Measurements from ENCODE around the gene TRIOBP. TPM values are rescaled to one million over a fixed set of nuclear protein-coding genes. Genes with fewer than 3 reads are reported as not detected.

The TRIOBP gene
- total and polyA plus RNA-seq, 2 of the 4 experiments (the other 2 are of a cell fraction) = 46.4 to 69.8 TPM

DNA sequence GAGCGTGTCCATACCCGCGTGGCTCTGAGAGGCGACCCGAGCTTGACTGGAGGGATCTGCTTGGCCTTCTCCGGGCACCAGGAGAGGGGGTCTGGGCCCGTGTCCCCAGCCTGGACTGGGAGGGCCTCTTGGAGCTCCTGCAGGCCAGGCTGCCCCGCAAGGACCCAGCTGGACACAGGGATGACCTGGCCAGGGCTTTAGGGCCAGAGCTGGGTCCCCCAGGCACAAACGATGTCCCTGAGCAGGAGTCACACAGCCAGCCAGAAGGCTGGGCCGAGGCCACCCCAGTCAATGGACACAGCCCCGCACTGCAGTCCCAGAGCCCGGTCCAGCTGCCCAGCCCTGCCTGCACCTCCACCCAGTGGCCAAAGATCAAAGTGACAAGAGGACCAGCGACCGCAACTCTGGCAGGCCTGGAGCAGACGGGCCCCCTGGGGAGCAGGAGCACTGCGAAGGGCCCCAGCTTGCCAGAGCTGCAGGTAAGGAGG, 38.2 kb downstream of the TRIOBP start:
- no peak overlapping the region for H2BK15ac ChIP-seq (ENCODE audit: low read depth, low read length)
- ChIA-PET CTCF (interaction anchor here (0.7 kb wide), 1 partner anchor 39 kb away, joined by 3 read pairs; no protein-coding TSS in a partner anchor), POLR2A (ENCODE audit: unreplicated experiment) (no interaction called here)
- no peaks in the 10 kb centered on the region for H4K20me1 ChIP-seq (ENCODE audit: insufficient read depth, low read length)
- peaks cover 11% of the 10 kb centered on the region for H3K4me1 ChIP-seq (ENCODE audit: control insufficient read depth, insufficient read depth, low read length)
- in situ Hi-C loops (cut with MboI; ENCODE audit: low sequenced_read_pairs) (no loop called here), dilution Hi-C loops (cut with HindIII; ENCODE audit: low sequenced_read_pairs, unreplicated experiment) (no loop called here), intact Hi-C loops (cut with micrococcal nuclease) (loop anchor here (5.0 kb wide), 1 partner anchor 93 kb away; no protein-coding TSS in a partner anchor)
- H2BK5ac ChIP-seq (ENCODE audit: low read depth, low read length, poor library complexity, severe bottlenecking) = no peak overlapping the region
- no peaks in the 10 kb centered on the region for H3K36me3 ChIP-seq (ENCODE audit: control insufficient read depth, insufficient read depth, low read length)
- H4K91ac ChIP-seq (ENCODE audit: insufficient read depth, low read depth, low read length) = no peak overlapping the region
- H3K4me2 ChIP-seq (ENCODE audit: low read depth, low read length) = no peak overlapping the region
- H3K56ac ChIP-seq (ENCODE audit: extremely low read depth, insufficient read depth, low read length) = no peak overlapping the region
- no peak overlapping the region for H4K5ac ChIP-seq (ENCODE audit: low read depth, low read length)
- no peak overlapping the region for H2AK9ac ChIP-seq (replicated peaks; ENCODE audit: low read depth, low read length, poor library complexity)
- no peak overlapping the region for H3K9ac ChIP-seq (ENCODE audit: low read depth, low read length)
- H3K27me3 ChIP-seq (ENCODE audit: control insufficient read depth, insufficient read depth, low read length) = no peaks in the 10 kb centered on the region
- H3K23ac ChIP-seq (ENCODE audit: low read depth, low read length) = no peak overlapping the region
- BruUV-seq (replicated peaks) = no TSS peak
- no peak overlapping the region for H4K8ac ChIP-seq (ENCODE audit: low read depth in 2 of 2, low read length in 2 of 2)
- H2AK5ac ChIP-seq (ENCODE audit: low read depth, low read length) = peak overlapping the region; percentile 26; the same call in 1 of the 2 replicates
- ATAC-seq (ENCODE audit: low read depth) = peak; percentile 60
- H3K27ac ChIP-seq (ENCODE audit: insufficient read depth, low read length) = no peak overlapping the region
- no peaks in the 10 kb centered on the region for H3K9me3 ChIP-seq (ENCODE audit: control insufficient read depth, insufficient read depth, low read length)
- no peaks in the 10 kb centered on the region for H3K79me1 ChIP-seq (ENCODE audit: low read depth in 1 of 2, low read length in 2 of 2)
- H2BK120ac ChIP-seq (ENCODE audit: low read depth, low read length) = no peak overlapping the region
- H3K4me3 ChIP-seq (ENCODE audit: insufficient read depth, low read depth, low read length) = no peak overlapping the region
- H3K9me1 ChIP-seq (ENCODE audit: insufficient read depth, low read length) = peaks cover 12% of the 10 kb centered on the region
- H2BK20ac ChIP-seq (ENCODE audit: low read depth, low read length) = no peak overlapping the region
- no peak for DNase-seq
- WGBS, 2 experiments (ENCODE audit: extremely low coverage in 2 of 2, insufficient read length in 1 of 2) = 68% methylated on average over 15 of the region's 16 CpGs; no CpG with 5 or more reads in 1 of the 2 experiments
- TF ChIP-seq RAD21 (IDR thresholded peaks at IDR 0.05; ENCODE audit: low read length) (peak; percentile 47), SMC3 (IDR thresholded peaks at IDR 0.05; ENCODE audit: low read depth, low read length) (peak; percentile 42; the same call in 1 of the 2 replicates), CEBPB (IDR thresholded peaks at IDR 0.05; ENCODE audit: low read depth, low read length) (no peak), RCOR1 (IDR thresholded peaks at IDR 0.05; ENCODE audit: insufficient replicate concordance, low read length) (no peak)
- TF ChIP-seq, protein P1, sequence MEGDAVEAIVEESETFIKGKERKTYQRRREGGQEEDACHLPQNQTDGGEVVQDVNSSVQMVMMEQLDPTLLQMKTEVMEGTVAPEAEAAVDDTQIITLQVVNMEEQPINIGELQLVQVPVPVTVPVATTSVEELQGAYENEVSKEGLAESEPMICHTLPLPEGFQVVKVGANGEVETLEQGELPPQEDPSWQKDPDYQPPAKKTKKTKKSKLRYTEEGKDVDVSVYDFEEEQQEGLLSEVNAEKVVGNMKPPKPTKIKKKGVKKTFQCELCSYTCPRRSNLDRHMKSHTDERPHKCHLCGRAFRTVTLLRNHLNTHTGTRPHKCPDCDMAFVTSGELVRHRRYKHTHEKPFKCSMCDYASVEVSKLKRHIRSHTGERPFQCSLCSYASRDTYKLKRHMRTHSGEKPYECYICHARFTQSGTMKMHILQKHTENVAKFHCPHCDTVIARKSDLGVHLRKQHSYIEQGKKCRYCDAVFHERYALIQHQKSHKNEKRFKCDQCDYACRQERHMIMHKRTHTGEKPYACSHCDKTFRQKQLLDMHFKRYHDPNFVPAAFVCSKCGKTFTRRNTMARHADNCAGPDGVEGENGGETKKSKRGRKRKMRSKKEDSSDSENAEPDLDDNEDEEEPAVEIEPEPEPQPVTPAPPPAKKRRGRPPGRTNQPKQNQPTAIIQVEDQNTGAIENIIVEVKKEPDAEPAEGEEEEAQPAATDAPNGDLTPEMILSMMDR (conservative IDR thresholded peaks at IDR 0.05; ENCODE audit: low read depth, low read length) = peak; percentile 37
- no peak overlapping the region for H3K18ac ChIP-seq (ENCODE audit: low read depth, low read length)
- H3K4ac ChIP-seq (ENCODE audit: low read depth, low read length) = no peak overlapping the region
- H3K14ac ChIP-seq (replicated peaks; ENCODE audit: low read depth, low read length) = no peak overlapping the region
- H2AFZ ChIP-seq (replicated peaks; ENCODE audit: low read length, poor library complexity) = peak overlapping the region; percentile 58

Data from IMR-90 (cell line).